ENCODE data around the gene CD300LD. TPM values are rescaled to one million over a fixed set of nuclear protein-coding genes. Genes with fewer than 3 reads are reported as not detected.

CD300LD gene
- total RNA-seq, 1 experiment from 2014 or later: not detected

DNA sequence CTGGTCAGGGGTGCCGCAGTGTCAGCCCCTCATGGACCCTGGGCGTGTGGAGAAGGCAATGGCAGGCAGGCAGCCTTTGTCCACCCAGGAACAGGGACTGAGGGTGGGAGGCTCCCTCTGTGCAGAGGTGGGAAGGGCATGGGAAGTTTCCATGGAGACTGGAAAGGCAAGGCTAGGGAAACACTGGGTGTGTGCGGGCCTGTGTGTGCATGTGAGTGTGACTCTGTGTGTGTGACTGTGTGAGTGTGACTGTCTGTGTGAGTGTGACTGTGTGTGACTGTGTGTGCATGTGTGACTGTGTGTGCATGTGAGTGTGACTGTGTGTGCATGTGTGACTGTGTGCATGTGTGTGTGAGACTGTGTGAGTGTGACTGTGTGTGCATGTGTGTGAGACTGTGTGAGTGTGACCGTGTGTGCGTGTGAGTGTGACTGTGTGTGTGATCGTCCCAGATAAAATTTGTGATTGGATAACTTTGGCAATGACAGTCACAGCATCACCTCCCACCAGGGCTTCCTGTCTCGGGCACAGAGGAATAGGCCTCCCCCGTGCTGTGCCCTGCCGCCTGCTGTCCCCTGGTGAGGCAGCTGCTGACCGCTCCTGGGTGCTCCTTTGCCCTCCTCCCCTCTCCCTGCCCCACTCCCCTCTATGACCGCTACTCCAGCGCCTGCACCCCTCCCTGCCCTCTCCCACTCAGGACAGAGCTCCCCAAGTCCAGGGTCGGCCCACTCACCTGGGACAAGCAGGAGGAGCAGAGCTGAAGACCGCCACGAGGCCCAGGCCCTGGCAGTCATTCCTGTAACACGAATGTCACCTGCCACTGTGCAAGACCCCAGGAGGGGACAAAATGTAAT, 46.9 kb downstream of the CD300LD start:
- Histone ChIP-seq H3K36me3 (ENCODE audit: low read depth) (no peaks in the 10 kb centered on the region), H3K4me2 (no peak overlapping the region), H3K9me3 (ENCODE audit: insufficient read depth, low read depth) (no peaks in the 10 kb centered on the region), H3K27ac (no peak overlapping the region), H2AFZ (no peak overlapping the region), H3F3A (ENCODE audit: insufficient read depth, low read depth) (no peaks in the 10 kb centered on the region), H3K9me2 (ENCODE audit: insufficient read depth) (no peaks in the 10 kb centered on the region), H3K4me1 (replicated peaks; ENCODE audit: insufficient read depth) (no peaks in the 10 kb centered on the region), H3K4me3 (no peak overlapping the region), H4K20me1 (ENCODE audit: insufficient read depth) (no peaks in the 10 kb centered on the region), H3K27me3 (ENCODE audit: insufficient read depth, low read depth) (peaks cover 100% of the 10 kb centered on the region), H3K79me2 (ENCODE audit: low read depth) (no peaks in the 10 kb centered on the region)
- ChIA-PET CTCF (no interaction called here), POLR2A (ENCODE audit: unreplicated experiment) (no interaction called here)
- TF ChIP-seq EZH2 (IDR thresholded peaks at IDR 0.05; ENCODE audit: low read depth): no peak
- TF ChIP-seq, protein P1, sequence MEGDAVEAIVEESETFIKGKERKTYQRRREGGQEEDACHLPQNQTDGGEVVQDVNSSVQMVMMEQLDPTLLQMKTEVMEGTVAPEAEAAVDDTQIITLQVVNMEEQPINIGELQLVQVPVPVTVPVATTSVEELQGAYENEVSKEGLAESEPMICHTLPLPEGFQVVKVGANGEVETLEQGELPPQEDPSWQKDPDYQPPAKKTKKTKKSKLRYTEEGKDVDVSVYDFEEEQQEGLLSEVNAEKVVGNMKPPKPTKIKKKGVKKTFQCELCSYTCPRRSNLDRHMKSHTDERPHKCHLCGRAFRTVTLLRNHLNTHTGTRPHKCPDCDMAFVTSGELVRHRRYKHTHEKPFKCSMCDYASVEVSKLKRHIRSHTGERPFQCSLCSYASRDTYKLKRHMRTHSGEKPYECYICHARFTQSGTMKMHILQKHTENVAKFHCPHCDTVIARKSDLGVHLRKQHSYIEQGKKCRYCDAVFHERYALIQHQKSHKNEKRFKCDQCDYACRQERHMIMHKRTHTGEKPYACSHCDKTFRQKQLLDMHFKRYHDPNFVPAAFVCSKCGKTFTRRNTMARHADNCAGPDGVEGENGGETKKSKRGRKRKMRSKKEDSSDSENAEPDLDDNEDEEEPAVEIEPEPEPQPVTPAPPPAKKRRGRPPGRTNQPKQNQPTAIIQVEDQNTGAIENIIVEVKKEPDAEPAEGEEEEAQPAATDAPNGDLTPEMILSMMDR (conservative IDR thresholded peaks at IDR 0.05): no peak
- intact Hi-C loops (cut with micrococcal nuclease; ENCODE audit: unreplicated experiment): no loop called here
- no TSS peak for BruUV-seq (replicated peaks)
- no peak for DNase-seq

DNA sequence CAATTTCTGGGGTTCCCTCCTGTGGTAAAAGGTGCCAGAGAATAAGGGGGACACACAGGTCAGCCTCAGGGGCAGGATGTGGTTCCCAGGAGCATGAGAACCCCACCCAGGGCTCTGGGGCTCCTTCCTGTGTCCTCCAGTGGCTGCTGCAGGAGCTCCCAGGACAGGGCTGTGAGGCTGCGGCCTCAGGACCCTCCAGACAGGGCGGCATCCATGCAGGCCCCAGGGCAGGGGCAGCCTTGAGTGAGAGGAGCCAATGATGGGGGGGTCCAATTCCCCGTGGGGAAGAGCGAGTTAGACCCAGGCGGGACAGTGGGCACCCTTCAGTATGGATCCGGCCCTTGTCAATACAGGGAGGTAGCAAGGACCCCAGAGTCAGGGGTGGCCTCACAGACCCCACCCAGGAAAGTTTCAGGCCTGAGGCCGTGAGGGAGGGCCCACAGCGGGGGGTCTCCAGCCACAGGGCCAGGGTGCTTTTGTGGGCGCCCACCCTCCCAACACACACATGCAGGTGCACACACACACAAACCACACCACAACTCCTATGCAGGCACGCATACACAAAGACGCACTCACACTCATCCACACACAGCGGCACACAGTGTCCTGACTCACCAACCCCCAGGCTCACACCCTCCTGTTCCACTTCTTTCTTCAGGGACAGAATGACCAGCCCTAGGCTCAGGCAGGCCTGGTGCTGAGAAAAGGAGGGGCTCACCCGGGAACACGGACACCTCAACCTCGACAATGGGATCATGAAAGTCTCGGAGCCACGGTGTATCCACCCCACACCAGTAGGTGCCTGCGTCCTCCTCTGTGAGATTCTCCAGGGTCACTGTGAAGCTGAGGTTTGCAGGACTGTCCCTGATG, 48.0 kb downstream of the CD300LD start:
- H4K20me1 ChIP-seq (ENCODE audit: insufficient read depth): no peaks in the 10 kb centered on the region
- H3K4me1 ChIP-seq (replicated peaks; ENCODE audit: insufficient read depth): no peaks in the 10 kb centered on the region
- TF ChIP-seq, protein P1 (conservative IDR thresholded peaks at IDR 0.05): no peak
- no peak for TF ChIP-seq EZH2 (IDR thresholded peaks at IDR 0.05; ENCODE audit: low read depth)
- H2AFZ ChIP-seq: no peak overlapping the region
- no peaks in the 10 kb centered on the region for H3F3A ChIP-seq (ENCODE audit: insufficient read depth, low read depth)
- intact Hi-C loops (cut with micrococcal nuclease; ENCODE audit: unreplicated experiment): no loop called here
- no peaks in the 10 kb centered on the region for H3K79me2 ChIP-seq (ENCODE audit: low read depth)
- ChIA-PET POLR2A (ENCODE audit: unreplicated experiment) (no interaction called here), CTCF (no interaction called here)
- no peaks in the 10 kb centered on the region for H3K36me3 ChIP-seq (ENCODE audit: low read depth)
- no peaks in the 10 kb centered on the region for H3K9me3 ChIP-seq (ENCODE audit: insufficient read depth, low read depth)
- peaks cover 100% of the 10 kb centered on the region for H3K27me3 ChIP-seq (ENCODE audit: insufficient read depth, low read depth)
- H3K9me2 ChIP-seq (ENCODE audit: insufficient read depth): no peaks in the 10 kb centered on the region
- no TSS peak for BruUV-seq (replicated peaks)
- DNase-seq: no peak
- H3K4me2 ChIP-seq: no peak overlapping the region
- H3K27ac ChIP-seq: no peak overlapping the region
- H3K4me3 ChIP-seq: no peak overlapping the region

DNA sequence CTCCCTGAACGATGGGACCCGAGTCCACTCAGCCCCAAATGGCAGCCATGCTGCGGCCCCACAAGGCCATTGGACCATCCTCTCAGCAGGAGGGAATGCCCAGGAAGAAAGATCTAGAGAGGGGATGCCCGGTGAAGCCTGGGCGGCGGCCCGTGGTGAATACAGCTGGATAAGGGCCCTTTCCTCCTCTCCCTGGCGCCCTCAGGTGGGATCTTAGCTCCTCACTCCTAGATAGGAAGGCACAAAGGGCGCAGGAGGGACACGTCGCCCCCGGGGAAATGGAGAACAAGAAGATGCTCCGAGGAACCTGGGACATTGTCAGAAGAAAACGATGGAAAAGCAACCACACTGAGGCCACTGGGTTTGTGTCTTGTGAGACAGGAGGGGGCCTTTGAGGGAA, 48.7 kb downstream of the CD300LD start:
- no peak overlapping the region for H3K27ac ChIP-seq
- H3F3A ChIP-seq (ENCODE audit: insufficient read depth, low read depth): no peaks in the 10 kb centered on the region
- H3K9me3 ChIP-seq (ENCODE audit: insufficient read depth, low read depth): no peaks in the 10 kb centered on the region
- H3K9me2 ChIP-seq (ENCODE audit: insufficient read depth): no peaks in the 10 kb centered on the region
- no peaks in the 10 kb centered on the region for H3K4me1 ChIP-seq (replicated peaks; ENCODE audit: insufficient read depth)
- no TSS peak for BruUV-seq (replicated peaks)
- ChIA-PET POLR2A (ENCODE audit: unreplicated experiment) (no interaction called here), CTCF (no interaction called here)
- H2AFZ ChIP-seq: no peak overlapping the region
- H3K79me2 ChIP-seq (ENCODE audit: low read depth): no peaks in the 10 kb centered on the region
- no peak overlapping the region for H3K4me2 ChIP-seq
- H3K36me3 ChIP-seq (ENCODE audit: low read depth): no peaks in the 10 kb centered on the region
- no peak for DNase-seq
- H4K20me1 ChIP-seq (ENCODE audit: insufficient read depth): no peaks in the 10 kb centered on the region
- H3K27me3 ChIP-seq (ENCODE audit: insufficient read depth, low read depth): peaks cover 100% of the 10 kb centered on the region
- TF ChIP-seq EZH2 (IDR thresholded peaks at IDR 0.05; ENCODE audit: low read depth): no peak
- TF ChIP-seq, protein P1 (conservative IDR thresholded peaks at IDR 0.05): no peak
- intact Hi-C loops (cut with micrococcal nuclease; ENCODE audit: unreplicated experiment): no loop called here
- no peak overlapping the region for H3K4me3 ChIP-seq
